ENCODE data around the gene VANGL2.

VANGL2 gene

DNA sequence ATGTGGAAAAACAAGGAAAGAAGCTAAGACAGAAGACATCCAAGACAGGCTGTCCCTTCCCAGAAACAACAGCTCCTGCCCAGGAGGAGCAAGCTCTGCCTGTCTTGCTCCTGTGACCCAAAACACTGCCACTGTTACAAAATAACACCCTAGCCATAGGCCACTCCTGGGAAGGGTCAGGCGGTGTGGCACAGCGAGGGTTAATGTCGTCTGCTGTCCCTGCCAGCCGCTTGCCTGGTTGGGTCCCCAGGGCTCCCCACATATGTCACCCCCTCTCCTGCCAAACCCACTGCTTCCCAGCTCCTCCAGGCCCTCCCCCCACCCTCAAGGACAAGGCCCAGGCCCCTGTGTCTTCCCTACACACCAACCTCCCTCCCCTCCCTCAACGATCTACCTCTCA lies 37.4 kb upstream of the VANGL2 start:
- DNase-seq (ENCODE audit: low read depth) = no peak
- TF ChIP-seq CTCF (conservative IDR thresholded peaks at IDR 0.05; ENCODE audit: low read depth, low read length) = no peak
- no peak overlapping the region for H3K4me3 ChIP-seq (ENCODE audit: low read depth, low read length)

DNA sequence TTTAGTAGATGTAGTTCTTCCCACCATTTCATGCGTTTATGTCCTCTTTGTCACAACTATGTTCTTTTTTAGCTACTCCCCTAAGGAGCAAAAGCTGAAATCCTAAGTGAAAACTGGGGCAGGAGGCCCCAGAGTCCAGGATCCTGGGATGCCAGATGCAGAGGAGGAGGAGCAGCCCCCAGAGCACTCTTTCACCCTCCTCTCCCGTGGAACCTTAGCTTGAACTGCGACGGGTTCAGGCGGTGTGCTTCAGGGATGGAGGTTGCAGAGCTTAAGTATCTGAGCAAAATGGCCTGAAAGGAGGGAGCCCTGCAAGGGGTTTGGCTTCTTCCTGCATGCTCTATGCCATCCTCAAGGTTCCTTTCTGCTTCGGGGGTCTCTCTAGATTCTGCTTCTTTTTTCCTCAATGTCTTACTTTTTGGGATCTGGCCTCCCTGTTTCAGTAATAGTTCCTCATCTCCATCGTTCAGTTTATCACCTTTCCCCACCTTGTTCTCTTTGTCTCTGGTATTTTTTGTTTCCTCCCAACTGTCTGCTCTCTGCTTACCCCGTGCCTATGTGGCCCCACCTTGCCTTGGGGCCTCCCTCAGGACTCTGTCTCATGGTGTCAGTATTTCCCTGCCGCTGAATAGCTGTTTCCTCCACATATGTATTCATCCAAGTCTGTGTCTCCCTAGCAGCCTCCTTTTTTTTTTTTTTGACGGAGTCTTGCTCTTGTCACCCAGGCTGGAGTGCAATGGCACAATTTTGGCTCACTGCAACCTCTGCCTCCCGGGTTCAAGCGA lies 36.2 kb upstream of the VANGL2 start:
- no peak for TF ChIP-seq CTCF (conservative IDR thresholded peaks at IDR 0.05; ENCODE audit: low read depth, low read length)
- H3K4me3 ChIP-seq (ENCODE audit: low read depth, low read length) = no peak overlapping the region
- DNase-seq (ENCODE audit: low read depth) = no peak

DNA sequence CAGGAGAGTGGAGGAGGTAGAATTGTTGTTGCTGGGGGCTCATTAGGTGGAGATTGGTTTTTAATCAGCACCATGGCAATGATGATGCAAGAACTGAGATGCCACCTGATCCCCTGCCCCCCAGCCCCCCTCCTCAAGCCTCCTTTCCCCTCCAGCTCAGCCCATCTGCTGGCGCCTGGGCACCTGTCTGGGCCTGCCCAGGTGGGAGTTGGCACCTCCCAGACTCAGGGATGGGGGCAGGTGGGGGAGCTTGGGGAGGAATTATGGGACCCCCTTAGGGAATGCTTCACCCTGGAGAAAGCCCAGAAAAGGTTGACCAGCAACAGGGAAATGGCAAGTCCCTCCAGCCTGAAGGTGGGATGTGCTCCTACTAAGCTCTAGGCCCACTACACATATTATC lies 35.0 kb upstream of the VANGL2 start:
- no peak overlapping the region for H3K4me3 ChIP-seq (ENCODE audit: low read depth, low read length)
- no peak for TF ChIP-seq CTCF (conservative IDR thresholded peaks at IDR 0.05; ENCODE audit: low read depth, low read length)
- DNase-seq (ENCODE audit: low read depth) = no peak

DNA sequence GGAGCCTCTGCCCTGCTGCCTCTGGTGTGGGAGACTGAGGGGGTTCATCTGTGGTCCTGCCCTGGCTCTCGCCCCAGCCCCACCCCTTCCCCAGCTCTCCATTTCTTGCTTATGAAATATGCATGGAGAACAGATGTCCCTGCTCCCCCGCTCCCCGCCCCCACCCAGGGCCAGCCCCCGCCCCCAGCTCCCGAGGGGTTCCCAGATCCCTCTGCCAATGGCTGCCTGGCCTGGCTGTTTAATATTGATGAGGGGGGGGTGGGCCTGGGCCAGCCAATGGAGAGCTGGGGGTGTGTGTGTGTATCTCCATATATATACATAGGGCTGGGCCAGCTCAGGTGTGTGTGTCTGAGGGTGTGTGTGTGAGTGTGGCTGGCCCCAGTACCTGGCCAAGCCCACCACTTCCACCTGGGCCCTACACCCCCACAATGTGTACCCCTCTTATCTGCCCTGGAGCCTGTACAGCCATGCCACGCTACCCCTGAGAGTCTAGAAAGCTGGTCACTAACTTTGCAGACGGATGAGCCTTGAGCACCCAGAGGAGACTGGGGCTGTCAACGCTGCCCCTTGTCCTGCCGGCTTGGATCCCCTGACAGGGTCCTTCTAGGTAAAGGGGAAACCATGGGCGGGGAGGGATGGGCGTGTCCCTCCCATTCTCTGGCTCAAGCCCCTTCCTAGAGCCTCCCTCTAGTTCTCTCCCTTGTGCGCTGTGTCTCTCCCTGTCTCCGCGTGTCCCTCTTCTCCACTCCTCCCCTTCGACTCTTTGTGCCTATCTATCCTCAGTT lies 33.4 kb upstream of the VANGL2 start, which contains the start of gene NHLH1:
Gene NHLH1, plus strand, starts transcription at position 341 of the 785 bp plus-strand sequence. CDS start 3,661 bp downstream, outside the sequence.
- no peak for TF ChIP-seq CTCF (conservative IDR thresholded peaks at IDR 0.05; ENCODE audit: low read depth, low read length)
- no peak for DNase-seq (ENCODE audit: low read depth)
- H3K4me3 ChIP-seq (ENCODE audit: low read depth, low read length) = no peak within 1 kb of the TSS

DNA sequence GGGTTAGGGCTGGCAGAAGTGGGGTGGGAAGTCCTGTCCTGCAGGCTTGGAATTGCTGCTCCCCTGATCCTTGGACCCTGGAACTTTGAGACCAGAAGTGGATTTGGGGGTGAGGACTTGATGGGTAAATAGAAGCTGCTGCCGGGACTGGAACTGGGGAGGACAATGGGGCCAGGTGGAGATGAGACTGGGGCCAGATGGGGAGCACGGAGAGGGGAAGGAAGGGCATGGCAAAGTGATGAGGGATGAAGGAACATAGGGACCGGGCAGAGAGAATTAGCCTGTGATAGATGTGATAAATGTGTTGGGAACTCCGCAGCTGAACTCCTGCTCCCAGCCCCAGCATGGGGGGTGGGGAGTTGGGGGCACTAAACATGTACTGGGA lies 32.9 kb upstream of the VANGL2 start:
- H3K4me3 ChIP-seq (ENCODE audit: low read depth, low read length) = no peak overlapping the region
- TF ChIP-seq CTCF (conservative IDR thresholded peaks at IDR 0.05; ENCODE audit: low read depth, low read length) = no peak

GRCh38 chr1:160367934-160368923 lies 32.1 kb upstream of the VANGL2 start:
- H3K4me3 ChIP-seq (ENCODE audit: low read depth, low read length) = no peak overlapping the region
- DNase-seq (ENCODE audit: low read depth) = no peak
- no peak for TF ChIP-seq CTCF (conservative IDR thresholded peaks at IDR 0.05; ENCODE audit: low read depth, low read length)

More for the DNA sequence above, 32.9 kb upstream of the VANGL2 start:
- DNase-seq (ENCODE audit: low read depth) = no peak
